NOMO-1 (cell line): ENCODE data around the gene FLRT2.

Source experiments
- DNase-seq, 2 experiments: peaks; one replicate each; lab custom pipeline; 2025; ENCODE audit not compliant: unreplicated experiment in 2 of 2; lab: John Stamatoyannopoulos, UW

The FLRT2 gene

GRCh38 chr14:85528897-85529631, 880 bp upstream of the FLRT2 start:
- no peak for DNase-seq

GRCh38 chr14:85530626-85531025, 682 bp downstream of the FLRT2 start:
- DNase-seq: no peak

DNA sequence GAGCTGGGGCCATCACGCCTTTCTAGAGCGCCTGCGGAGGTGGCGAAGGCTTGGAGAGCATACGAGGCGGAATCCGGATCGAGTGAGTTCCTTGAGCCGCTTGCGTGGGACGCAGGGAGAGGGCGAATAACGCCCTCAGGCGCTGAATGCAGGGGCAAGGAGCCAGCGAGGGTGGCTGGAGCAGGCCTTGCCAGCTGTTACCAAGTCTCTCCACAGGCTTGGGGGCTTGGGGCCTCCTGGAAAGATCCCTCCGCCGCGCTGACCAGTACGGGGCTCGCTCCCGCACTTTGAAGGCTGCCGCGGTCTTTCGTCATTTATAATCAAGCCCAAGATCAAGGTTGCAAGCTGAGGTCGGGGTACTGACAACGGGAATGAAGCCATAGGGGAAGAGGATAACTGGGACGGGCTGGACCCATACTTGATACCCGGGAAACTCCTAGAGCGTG, 1.2 kb downstream of the FLRT2 start:
- no peak for DNase-seq

- no peak for DNase-seq
Measured at GRCh38 chr14:85531587-85532373, 1.8 kb downstream of the FLRT2 start.

- no peak for DNase-seq
Measured at GRCh38 chr14:85532374-85533022, 2.6 kb downstream of the FLRT2 start.

DNA sequence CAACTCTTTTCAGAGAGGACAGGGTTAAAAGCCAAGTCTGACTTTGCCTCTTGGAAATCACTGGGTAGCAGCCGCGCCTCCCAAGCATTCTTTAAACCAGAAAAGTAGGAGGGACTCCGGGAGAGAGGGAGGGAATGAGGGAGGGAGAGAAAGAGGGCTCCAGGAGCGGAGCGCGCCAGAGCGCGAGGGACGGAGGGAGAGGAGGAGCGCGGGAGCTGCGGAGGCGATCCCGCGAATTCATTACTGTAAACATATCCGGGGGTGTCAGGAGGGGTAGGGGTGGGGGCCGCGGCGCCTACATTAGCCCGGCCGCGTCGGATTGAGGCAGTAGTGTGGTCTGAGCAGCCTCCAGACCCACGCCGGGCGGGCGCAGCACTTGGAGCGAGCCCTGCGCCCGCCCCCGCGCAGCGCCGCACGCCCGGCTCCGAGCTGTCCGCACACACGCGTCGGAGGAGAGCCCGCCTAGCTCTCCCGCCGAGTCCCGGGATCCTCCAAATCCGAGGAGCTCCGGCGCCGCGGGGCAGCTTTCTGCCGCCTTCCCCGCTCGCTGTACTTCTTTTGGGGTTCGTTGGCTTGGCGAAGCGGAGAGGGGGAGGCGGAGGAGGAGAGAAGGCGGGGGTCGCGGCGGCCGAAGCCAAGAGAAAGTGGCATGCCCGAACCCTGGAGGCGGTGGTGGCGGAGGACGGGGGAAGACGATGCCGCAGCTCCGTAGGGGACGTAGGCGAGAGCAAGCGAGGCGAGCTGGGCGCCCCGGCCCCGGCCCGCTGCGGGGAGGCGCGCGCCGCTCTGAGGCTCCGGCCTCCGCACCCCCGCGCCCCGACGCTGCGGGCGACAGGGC, 3.3 kb downstream of the FLRT2 start:
- no peak for DNase-seq

GRCh38 chr14:85533861-85534291, 3.9 kb downstream of the FLRT2 start:
- DNase-seq: no peak

DNA sequence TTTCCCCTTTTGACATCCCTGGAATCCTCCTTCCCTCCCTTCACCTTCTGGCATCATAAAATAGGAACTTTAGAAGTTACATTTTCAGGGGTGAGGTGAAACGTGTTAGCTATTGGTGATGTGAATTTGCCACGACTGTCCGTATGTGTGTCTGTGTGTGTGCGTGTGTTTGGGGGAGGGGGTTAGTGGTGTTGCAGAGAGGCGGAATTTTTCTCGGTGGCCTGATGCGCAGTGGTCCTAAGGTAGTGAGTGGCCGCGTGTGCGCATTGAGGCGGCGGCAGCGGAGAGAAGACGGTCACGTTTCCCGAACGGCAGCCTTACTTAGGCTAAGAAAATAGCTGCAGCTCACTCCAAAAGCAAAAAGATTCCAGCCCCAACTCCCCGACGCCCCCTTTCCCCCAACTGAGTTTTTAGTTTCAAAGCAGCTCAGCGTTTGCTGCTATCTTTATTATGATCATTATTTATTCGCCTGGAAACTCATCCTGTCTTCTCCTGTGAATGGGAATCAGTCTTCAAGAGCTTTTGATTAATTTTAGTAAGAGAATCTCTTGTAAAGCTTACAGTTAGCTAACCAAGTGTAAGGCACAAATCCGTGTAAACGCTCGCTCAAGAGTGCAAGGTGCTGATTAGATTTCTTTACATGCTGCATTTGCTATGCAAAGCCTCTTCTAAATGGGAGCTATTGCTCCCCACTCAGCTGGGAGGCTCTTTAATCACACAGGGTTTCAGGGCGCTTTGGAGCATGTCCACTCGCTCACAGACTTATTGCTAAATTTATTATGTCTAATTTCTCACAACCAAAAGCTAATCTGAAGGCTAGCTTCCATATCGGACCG, 4.7 kb downstream of the FLRT2 start:
- DNase-seq: no peak

GRCh38 chr14:85535321-85535720, 5.4 kb downstream of the FLRT2 start:
- no peak for DNase-seq

DNA sequence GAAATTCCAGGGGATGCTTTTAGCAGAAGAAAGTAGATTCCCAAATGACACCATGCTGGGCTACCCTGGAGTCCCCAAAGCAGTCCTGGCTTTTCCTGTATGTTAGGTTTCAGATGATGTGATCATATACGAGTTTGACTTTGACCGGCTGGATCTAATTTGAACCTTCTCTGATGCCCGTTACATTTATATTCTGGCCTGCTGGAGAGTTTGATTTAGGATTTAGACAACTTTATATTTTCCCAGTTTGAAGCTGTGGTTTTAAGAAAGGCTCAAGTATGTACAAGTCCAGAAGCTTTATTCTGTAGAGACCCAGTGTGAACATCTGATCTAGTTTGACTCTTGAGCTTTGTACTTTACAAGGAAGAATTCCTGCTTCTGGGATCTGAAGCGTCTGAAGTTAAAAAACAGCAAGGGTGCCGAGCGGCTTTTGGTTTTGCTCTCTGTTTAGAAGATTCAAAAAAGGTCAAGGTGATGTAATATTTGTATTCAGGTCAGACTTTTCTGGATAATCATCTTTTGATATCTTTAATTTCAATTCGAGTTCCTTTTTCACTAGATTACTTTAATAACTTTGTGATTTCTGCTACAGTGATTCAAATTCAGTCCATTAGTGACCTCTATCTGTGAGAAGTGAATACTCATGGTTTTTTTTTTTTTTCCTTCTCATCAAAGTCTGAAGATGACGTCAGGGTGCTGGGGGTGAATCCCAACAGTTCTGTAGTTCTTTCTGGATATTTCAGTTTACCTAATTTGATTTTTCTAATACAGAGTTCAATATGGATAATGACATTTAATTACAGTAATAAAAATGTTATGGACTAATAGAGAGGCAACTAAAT, 6.3 kb downstream of the FLRT2 start:
- DNase-seq: no peak

DNA sequence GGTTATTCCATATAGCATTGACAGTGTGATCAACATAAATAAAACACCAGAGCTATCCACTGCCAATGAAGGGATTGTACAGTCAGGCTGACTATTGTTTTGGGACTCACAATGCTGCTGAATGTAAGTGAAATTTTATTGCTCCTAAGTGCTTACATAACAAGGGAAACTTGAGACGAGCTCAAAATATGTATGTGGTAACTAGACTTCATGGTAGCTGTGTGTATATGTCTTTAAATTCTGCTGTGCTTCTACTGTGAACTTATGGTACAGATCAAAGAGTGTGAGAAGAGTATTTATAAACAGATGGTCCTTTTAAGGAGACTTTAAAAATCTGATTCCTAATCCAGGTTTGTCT, 6.9 kb downstream of the FLRT2 start:
- no peak for DNase-seq

DNA sequence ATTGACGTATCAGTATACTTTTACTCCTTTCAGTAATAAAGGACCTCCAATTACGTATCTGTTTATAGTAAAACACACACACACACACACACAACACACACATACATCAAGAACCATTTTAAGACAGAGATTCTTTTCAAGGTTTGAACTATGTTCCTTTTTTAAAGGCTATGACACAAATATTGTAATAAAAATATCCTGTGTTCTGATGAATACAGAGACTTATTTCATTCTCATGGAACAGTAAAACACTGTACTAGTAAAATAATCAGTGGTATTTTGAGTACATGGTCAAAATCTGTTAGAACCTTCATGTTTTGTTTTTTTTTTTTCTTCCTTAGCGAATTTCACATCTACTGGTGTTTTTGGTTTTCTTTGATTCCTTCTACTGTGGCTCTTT, 7.6 kb downstream of the FLRT2 start:
- DNase-seq: no peak

- no peak for DNase-seq
Measured at GRCh38 chr14:85538636-85539035, 8.7 kb downstream of the FLRT2 start.

DNA sequence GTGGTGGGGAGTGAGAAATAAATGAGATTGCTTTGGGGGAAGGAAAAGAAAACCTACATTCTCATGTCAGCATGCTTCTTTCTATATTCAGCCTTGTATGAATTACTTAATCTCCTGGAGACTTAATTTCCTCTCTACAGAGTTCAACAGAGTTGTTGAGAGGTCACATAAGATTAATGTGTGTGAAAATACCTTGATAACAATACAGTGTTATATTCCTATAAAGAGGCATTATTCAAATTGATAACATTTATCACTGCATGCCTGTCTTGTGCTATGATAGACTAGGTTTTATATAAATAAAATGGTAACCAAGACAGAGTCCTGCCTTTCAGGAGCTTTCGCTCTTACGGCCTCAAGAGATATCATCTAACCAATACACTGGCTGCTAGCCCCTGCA, 9.6 kb downstream of the FLRT2 start:
- no peak for DNase-seq

- DNase-seq: no peak
Measured at GRCh38 chr14:85542623-85543022, 12.7 kb downstream of the FLRT2 start.

DNA sequence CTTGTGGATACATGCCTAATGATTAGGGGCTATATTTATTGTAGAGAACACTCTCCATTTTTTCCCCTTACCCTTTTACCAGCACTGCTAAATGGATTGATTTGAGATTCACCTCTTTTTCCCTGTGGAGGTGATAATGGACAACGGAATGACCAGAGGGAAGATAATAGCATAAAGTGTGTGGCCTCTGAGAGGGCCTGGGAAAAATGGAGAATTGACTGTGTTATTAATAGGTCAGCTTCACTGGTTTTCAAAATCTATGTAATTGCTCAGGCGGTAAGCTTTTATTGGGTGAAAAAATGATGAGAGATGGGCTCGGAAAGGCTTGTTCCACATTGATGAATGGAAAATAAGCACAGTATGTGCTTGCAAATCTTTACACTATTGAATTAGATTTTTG, 15.8 kb downstream of the FLRT2 start:
- no peak for DNase-seq

DNA sequence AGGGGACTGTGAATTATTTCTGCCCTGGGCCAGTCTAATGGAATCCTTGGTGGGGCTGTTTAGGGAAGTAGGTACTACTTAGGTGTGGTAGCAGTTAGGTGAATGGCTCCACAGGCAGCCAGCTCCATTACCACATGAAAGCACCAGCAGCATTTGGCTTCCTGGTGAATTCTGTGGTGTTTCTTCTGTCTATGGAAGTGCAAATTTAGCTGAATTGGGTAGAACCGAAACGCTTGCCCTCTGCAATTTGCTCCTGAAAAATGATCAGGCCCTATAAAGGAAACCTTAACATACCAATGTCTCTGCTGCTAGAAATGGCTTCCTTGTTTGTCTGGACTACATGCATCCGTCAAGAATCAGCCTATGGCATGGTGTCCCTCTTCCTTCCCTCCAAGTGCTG, 16.4 kb downstream of the FLRT2 start:
- DNase-seq: no peak

DNA sequence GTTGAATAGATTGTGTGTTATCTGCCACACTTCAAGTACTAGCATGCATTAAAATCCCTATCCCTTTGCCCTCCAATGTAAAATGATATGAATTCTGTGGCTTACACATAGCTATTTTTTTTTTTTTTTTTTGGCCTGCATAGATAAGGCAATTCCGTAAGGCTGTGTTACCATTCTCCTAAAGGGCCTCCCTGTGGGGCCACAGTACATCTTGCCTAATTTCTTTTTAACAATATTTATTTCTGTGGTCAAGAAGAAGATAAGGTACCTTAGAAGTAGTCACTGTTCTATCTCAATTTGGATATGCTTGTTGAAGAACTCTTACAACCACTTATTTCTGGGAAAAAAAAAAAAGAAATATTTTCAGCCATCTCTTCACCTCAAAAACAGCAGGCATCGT, 19.8 kb downstream of the FLRT2 start:
- DNase-seq: no peak

DNA sequence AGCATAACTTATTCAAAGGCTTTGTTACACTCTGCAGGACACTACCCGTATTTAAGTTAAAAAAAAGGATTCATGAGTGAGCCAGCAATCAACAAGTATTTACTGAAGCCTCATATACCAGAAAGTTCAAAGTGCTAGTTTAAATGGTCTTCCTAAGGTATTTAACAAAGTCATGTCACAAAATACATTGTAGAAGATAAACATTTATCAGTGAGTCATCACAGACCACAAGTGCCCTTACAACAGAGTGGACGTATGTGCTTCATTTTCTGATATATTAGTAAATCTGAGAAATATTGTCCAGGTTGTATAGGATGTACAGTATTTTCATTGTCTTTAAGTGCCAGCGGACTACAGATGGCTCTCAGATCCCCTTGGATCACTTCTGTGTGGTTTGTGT, 24.2 kb downstream of the FLRT2 start:
- DNase-seq: no peak
